HG02571 (cell line): ENCODE data around the gene PPP4R2.

Experiments
- ATAC-seq: cut with Tn5 transposase; IDR thresholded peaks from one replicate; pipeline ENCODE4 v1.9.1; 2021; ENCODE audit warnings: mild to moderate bottlenecking, moderate library complexity; ENCODE audit not compliant: unreplicated experiment

The PPP4R2 gene

GRCh38 chr3:73107676-73108187, 111.1 kb downstream of the PPP4R2 start:
- ATAC-seq = no peak

- no peak for ATAC-seq
Measured at GRCh38 chr3:73108750-73109149, 112.1 kb downstream of the PPP4R2 start.

GRCh38 chr3:73110530-73110929, 113.9 kb downstream of the PPP4R2 start:
- no peak for ATAC-seq

- no peak for ATAC-seq
Measured at GRCh38 chr3:73114711-73115110, 118.1 kb downstream of the PPP4R2 start.

GRCh38 chr3:73115806-73116205, 119.2 kb downstream of the PPP4R2 start:
- no peak for ATAC-seq
